Dendritic cell treated with granulocyte-macrophage colony-stimulating factor and Interleukin-4, amounts not matched to agents 40 ng/mL and 50 ng/mL, for 4 days (primary cell): ENCODE results near the gene ANKRD11.

Experiments
- H3K27ac Mint-ChIP-seq: one replicate; pipeline ENCODE4 v1.8.0; 2022; ENCODE audit warnings: mild to moderate bottlenecking, mixed read lengths
- H3K27me3 Mint-ChIP-seq: one replicate; pipeline ENCODE4 v1.8.0; 2022; ENCODE audit warnings: mild to moderate bottlenecking, mixed read lengths
- H3K36me3 Mint-ChIP-seq: one replicate; pipeline ENCODE4 v1.8.0; 2022; ENCODE audit warnings: low read depth, mixed read lengths
- H3K4me1 Mint-ChIP-seq: one replicate; pipeline ENCODE4 v1.8.0; 2022; ENCODE audit warnings: low read depth, mixed read lengths
- H3K4me3 Mint-ChIP-seq: one replicate; pipeline ENCODE4 v1.8.0; 2022; ENCODE audit warnings: mild to moderate bottlenecking, moderate library complexity, mixed read lengths
- H3K9me3 Mint-ChIP-seq: one replicate; pipeline ENCODE4 v1.8.0; 2022; ENCODE audit warnings: mixed read lengths
- intact Hi-C: fragments of 100-400 bp; cut with micrococcal nuclease; formaldehyde crosslinking; loops from one replicate; pipeline ENCODE4 v1.15.0; 2022

ANKRD11 gene

DNA sequence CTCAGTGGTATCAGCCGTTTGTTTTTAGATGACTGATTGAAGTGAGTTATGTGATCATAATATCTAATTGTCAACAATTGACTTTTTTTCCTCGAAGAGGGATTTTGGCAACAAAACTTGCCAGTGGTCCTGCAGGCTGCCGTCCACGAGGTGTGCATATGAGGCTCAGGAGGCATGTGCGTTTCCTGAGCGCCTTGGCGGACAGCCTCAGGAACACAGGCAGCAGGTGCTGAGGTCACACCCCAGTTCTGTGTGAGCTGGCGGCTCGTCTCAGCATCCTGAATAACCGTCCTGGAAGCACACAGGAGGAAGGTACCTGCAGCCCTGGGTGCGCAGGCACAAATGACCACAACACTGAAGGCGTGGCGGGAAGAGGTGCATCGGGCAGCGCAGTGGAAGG lies 29.5 kb upstream of the ANKRD11 start:
- intact Hi-C loops = no loop called here
- Mint-ChIP-seq H3K4me3 (no peak overlapping the region), H3K36me3 (peaks cover 97% of the 10 kb centered on the region), H3K4me1 (no peaks in the 10 kb centered on the region), H3K9me3 (no peaks in the 10 kb centered on the region), H3K27ac (no peak overlapping the region), H3K27me3 (no peaks in the 10 kb centered on the region)

DNA sequence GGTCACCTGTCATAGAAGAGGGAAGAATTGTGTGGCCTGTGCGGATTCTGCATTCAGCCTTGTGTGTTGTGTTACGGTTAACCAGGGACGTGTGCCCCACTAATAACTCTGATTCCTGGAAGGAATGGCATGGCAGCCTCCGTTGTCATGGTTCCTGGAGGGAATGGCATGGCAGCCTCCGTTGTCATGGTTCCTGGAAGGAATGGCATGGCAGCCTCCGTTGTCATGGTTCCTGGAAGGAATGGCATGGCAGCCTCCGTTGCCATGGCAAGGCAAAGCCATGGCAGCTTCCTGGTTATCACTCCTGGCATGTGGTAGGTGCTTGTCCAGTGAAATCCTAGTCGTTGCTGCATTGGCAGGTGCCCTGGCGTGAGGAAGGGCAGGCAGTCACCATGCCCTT lies 26.8 kb upstream of the ANKRD11 start:
- intact Hi-C loops = no loop called here
- H3K36me3 Mint-ChIP-seq = peaks cover 95% of the 10 kb centered on the region
- H3K9me3 Mint-ChIP-seq = no peaks in the 10 kb centered on the region
- no peaks in the 10 kb centered on the region for H3K4me1 Mint-ChIP-seq
- no peaks in the 10 kb centered on the region for H3K27me3 Mint-ChIP-seq
- H3K27ac Mint-ChIP-seq = no peak overlapping the region
- H3K4me3 Mint-ChIP-seq = no peak overlapping the region

DNA sequence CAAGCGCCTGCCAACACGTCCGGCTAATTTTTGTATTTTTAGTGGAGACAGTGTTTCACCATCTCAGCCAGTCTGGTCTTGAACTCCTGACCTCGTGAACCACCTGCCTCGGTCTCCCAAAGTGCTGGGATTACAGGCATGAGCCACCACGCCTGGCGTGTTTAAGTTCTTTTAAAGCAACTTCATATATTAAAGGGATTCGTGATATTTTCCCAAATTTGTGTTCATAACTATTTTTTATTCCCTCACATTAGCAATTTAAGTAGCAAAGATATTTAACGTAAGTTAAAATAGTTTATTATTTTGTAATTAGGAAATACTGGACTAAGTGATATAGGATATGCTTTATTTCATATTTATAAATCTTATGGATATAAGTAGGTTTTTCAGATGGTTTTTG lies 22.1 kb upstream of the ANKRD11 start:
- Mint-ChIP-seq H3K27ac (no peak overlapping the region), H3K9me3 (no peaks in the 10 kb centered on the region), H3K4me3 (no peak overlapping the region), H3K27me3 (no peaks in the 10 kb centered on the region), H3K36me3 (peaks cover 68% of the 10 kb centered on the region), H3K4me1 (peaks cover 16% of the 10 kb centered on the region)
- intact Hi-C loops = no loop called here

DNA sequence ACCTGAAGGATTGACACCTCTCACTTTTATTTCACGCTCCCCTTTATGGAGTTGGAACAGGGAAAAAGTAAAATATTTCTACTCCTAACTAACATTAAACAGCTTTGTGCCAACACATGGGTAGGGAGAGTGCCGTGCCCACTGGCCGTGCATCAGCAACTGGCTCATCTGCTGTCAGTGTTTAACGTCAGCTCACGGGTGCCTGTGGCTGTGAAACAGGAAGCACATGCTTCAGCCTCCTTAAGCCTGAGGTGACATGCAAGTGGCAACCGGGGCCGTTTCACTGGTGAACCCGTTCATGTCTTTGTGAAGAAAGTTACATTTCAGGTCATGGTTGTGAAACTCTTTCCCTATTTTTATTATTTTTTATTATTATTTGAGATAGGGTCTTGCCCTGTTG lies 21.0 kb upstream of the ANKRD11 start:
- no peak overlapping the region for H3K27ac Mint-ChIP-seq
- H3K9me3 Mint-ChIP-seq = no peaks in the 10 kb centered on the region
- no peaks in the 10 kb centered on the region for H3K27me3 Mint-ChIP-seq
- no peak overlapping the region for H3K4me3 Mint-ChIP-seq
- H3K4me1 Mint-ChIP-seq = peaks cover 26% of the 10 kb centered on the region
- intact Hi-C loops = no loop called here
- H3K36me3 Mint-ChIP-seq = peaks cover 57% of the 10 kb centered on the region

DNA sequence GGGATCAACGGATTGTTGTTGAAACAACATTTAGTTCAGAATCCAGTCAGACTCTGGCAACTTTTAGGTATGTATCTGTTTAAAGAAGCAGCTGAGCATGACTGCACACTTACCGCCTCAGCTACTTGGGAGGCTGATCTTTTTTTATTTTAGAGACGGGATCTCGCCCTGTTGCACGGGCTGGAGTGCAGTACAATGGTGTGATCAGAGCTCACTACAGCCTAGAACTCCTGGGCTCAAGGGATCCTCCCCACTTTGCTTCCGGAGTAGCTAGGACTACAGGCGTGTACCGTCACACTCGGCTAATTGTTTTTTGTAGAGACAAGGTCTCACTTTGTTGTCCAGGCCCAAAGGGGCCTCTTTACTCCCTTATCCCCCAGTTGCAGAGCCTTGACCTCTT lies 20.2 kb upstream of the ANKRD11 start:
- Mint-ChIP-seq H3K4me3 (no peak overlapping the region), H3K27me3 (no peaks in the 10 kb centered on the region), H3K36me3 (peaks cover 50% of the 10 kb centered on the region), H3K4me1 (peaks cover 35% of the 10 kb centered on the region), H3K27ac (no peak overlapping the region), H3K9me3 (no peaks in the 10 kb centered on the region)
- intact Hi-C loops = no loop called here

DNA sequence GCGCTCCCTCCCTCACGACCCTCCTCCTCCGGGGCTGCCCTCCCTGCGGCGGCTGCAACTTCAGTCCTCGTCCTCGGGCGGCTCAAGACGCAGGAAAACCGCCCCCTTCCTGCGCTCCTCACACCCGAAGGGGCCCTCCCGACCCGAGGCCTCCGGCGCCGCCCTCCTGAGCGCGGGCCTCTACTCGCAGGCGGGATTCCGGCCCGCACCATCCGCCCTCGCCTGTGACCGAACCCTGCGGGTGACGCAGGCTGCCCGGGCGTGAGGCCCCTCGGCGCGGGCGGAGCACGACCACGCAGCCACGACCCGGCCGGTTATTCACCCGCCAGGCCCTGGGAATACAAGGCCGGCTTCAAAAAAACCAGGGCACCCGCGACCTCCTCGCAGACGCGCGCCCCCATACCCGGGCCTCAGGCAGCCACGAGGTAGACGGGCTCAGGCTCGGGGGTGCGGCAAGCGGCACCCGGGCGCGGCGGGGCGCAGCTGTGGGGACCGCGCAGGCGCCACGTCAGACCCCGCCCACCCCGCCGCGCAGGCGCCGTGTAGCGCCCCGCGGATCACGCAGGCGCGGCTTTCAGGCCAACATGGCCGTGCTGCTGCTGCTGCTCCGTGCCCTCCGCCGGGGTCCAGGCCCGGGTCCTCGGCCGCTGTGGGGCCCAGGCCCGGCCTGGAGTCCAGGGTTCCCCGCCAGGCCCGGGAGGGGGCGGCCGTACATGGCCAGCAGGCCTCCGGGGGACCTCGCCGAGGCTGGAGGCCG lies 17.7 kb upstream of the ANKRD11 start, which contains the start of gene SPG7:
TSS of gene SPG7 (plus strand) at position 570 of the 757 bp plus-strand sequence. CDS start at position 585, 15 bp downstream.
- H3K9me3 Mint-ChIP-seq = no peaks in the 10 kb centered on the region
- peaks cover 27% of the 10 kb centered on the region for H3K36me3 Mint-ChIP-seq
- H3K4me1 Mint-ChIP-seq = peaks cover 46% of the 10 kb centered on the region
- intact Hi-C loops = loop anchor here (5.0 kb wide), 3 partner anchors 36 to 391 kb away; no protein-coding TSS in a partner anchor
- peak within 1 kb of the TSS; percentile 85 for H3K27ac Mint-ChIP-seq
- no peaks in the 10 kb centered on the region for H3K27me3 Mint-ChIP-seq
- peak within 1 kb of the TSS; percentile 78 for H3K4me3 Mint-ChIP-seq

DNA sequence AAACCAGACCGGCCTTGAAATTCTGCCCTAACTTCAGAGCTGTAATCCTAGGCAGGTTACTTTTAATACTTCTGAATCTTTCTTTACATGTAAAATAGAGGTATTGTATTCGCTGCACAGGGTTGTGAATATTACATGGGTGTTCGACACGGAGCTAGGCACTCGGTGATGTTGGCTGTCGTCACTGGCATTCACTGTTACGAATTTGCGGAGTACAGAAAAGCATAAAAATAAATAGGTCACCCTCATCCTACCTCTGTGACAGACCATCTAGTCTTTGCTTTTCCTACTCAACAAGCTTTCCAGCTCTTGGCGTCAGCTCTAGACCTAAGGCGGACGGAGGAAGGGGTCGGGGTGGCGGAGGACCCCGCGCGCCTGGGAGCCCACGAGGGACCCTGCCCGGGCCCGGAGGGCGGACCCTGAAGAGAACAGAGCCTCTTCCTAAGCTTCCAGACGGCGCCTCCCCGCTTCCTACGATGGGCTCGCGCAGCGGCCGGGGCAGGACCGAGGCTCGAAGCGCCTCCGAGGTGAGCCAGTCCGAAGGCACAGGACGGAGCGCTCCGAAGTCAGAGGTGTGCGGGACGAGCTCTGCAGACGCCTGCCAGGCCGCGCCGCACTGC lies 17.0 kb upstream of the ANKRD11 start:
- peak overlapping the region; percentile 85 for H3K27ac Mint-ChIP-seq
- intact Hi-C loops = loop anchor here (5.0 kb wide), 3 partner anchors 35 to 390 kb away; no protein-coding TSS in a partner anchor
- peak overlapping the region; percentile 78 for H3K4me3 Mint-ChIP-seq
- no peaks in the 10 kb centered on the region for H3K27me3 Mint-ChIP-seq
- H3K9me3 Mint-ChIP-seq = no peaks in the 10 kb centered on the region
- H3K36me3 Mint-ChIP-seq = peaks cover 22% of the 10 kb centered on the region
- peaks cover 46% of the 10 kb centered on the region for H3K4me1 Mint-ChIP-seq

DNA sequence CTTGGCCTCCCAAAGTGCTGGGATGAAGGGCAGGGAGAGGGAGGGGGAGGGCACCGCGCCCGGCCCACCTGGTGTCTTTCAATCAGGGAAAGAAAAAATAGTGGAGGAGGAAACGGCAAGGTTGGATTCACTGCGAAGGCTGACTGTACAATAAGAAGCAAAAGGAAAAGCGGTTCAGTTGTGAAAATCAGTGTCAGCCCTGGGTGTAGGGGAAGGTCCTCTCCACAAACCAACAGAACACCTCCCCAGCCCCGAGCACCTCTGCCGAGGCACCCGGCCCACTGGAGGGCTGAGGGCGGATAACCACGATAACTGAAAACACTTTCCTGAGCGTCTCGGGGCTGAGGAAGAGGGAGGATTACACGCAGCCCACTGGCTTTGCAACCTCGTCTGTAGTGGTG lies 16.4 kb upstream of the ANKRD11 start:
- intact Hi-C loops = loop anchor here (5.0 kb wide), 3 partner anchors 34 to 389 kb away; no protein-coding TSS in a partner anchor
- H3K9me3 Mint-ChIP-seq = no peaks in the 10 kb centered on the region
- peaks cover 17% of the 10 kb centered on the region for H3K36me3 Mint-ChIP-seq
- H3K4me1 Mint-ChIP-seq = peaks cover 46% of the 10 kb centered on the region
- no peaks in the 10 kb centered on the region for H3K27me3 Mint-ChIP-seq
- H3K27ac Mint-ChIP-seq = peak overlapping the region; percentile 85
- H3K4me3 Mint-ChIP-seq = peak overlapping the region; percentile 78

DNA sequence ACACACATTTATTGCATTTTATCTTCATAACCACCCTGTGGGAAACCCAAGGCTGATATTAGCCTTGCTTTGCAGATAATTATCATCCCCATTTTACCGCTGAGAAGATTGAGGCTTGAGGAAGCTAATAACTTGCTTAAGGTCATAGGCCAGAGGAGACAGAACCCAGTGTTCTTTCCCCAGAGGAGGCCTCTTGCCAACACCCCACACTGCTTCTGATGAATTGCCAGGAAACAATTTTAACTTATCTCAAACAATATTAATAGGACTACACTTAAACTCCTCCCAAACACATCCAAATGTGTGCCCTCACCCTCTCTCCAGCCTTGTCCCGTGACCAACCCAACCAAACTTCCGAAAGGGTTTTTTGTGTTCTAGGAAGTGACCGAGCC lies 15.7 kb upstream of the ANKRD11 start:
- H3K4me1 Mint-ChIP-seq = peaks cover 42% of the 10 kb centered on the region

DNA sequence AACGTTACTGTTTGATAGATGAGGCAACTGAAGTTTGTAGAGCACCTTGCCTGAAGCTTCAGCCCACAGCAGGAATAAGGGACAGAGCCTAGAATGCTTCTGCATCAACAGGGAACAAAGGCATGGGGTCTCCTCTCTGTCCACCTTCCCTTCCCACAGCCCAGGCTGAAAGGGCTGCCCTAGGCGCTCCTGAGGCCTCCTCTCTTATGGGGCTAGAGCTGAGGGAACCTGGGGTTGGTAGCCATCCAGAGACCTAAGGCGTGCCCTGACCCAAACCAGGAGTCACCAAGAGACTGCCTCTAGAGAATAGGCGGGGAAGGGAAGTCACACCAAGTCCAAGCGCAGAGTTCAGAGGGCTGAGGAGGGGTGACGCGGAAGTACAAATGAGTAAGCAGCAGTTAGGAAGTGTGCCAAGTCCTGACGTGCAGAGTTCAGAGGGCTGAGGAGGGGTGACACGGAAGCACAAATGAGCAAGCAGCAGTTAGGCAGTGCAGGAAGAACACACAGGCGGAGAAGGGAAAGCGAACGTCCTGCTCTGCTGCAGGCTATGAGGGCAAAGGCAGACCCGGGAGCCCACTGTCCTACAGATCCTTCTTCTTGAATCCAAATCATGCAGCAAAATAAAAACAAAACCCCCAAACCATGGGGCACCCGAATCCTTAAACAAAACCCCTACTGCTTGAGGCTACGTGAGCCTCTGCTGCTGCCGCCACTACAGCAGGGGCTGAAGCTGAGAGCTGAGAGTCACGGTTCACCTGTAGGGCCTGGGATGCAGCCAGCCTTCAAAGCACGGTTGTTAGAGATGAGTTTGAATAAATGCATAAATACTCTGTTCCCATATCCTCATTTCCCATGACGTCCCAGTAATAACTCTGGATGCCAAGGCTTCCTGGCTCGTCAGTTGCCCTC lies 15.1 kb upstream of the ANKRD11 start:
- H3K4me1 Mint-ChIP-seq = peaks cover 41% of the 10 kb centered on the region
- H3K27ac Mint-ChIP-seq = peak overlapping the region; percentile 85
- peaks cover 3% of the 10 kb centered on the region for H3K36me3 Mint-ChIP-seq
- intact Hi-C loops = loop anchor here (1.0 to 5.0 kb wide), 4 partner anchors 15 to 388 kb away; partner anchors contain the start of gene ANKRD11
- no peaks in the 10 kb centered on the region for H3K9me3 Mint-ChIP-seq
- H3K4me3 Mint-ChIP-seq = peak overlapping the region; percentile 53
- H3K27me3 Mint-ChIP-seq = no peaks in the 10 kb centered on the region

More for the DNA sequence above, 15.7 kb upstream of the ANKRD11 start:
- intact Hi-C loops = loop anchor here (5.0 kb wide), 3 partner anchors 34 to 389 kb away; no protein-coding TSS in a partner anchor
- Mint-ChIP-seq H3K27ac (peak overlapping the region; percentile 85), H3K27me3 (no peaks in the 10 kb centered on the region), H3K9me3 (no peaks in the 10 kb centered on the region), H3K4me3 (peak overlapping the region; percentile 78), H3K36me3 (peaks cover 10% of the 10 kb centered on the region)

DNA sequence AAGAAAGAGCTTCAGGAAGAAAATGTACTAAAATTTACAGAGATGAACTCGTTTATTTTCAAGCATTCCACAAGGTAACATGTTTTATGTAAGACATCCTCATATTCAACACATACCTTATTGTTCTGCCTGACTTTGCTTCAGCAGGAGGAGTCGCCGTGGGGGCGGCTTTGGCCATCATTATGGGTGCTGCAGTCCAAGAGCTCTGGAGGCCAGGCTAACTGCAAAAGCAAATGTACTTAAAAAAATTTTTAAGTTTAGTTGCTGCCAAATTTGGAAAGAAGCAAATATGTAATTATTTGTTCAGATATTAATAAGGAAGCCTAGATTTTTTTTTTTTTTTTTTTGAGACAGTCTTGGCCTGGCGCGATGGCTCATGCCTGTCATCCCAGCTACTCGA lies 13.7 kb upstream of the ANKRD11 start:
- Mint-ChIP-seq H3K9me3 (no peaks in the 10 kb centered on the region), H3K27ac (peak overlapping the region; percentile 85), H3K4me3 (no peak overlapping the region), H3K4me1 (peaks cover 33% of the 10 kb centered on the region), H3K27me3 (no peaks in the 10 kb centered on the region), H3K36me3 (peaks cover 10% of the 10 kb centered on the region)
- intact Hi-C loops = no loop called here

DNA sequence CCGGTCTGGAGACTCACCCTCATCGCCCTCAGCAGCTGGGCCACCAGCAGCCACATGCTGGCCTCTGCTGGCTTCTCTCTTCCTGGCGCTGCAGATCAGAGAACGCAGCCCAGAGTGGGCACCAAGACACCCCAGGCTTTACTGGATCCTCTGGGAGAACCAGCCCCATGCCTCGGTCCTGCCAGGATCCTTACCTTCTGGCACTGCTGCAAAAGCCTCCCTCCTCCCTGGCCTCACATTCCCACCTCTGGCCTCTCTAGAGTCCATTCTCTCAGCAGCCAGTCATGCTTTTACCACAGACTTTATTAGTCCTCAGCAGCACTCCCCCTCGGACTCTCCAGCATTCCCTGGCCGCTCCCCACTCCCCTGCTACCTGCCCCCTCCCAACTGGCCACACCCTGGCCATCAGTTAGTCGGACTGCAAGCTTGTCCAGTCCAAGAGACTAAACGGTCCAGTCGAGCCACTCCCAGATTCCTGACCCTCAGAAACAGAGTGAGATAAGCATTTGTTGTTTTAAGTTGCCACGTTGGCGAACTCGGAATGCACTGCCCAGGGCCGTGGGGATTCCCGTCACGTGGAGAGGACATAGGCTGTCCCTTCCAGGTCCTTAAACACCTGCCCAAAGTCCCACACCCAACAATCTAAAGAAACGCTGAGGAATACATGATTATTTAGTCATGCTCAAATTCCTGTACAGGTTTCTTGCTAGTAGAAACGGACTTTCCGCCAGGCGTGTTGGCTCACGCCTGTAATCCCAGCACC lies 11.9 kb upstream of the ANKRD11 start:
- Mint-ChIP-seq H3K9me3 (no peaks in the 10 kb centered on the region), H3K27me3 (no peaks in the 10 kb centered on the region), H3K4me1 (peaks cover 28% of the 10 kb centered on the region), H3K27ac (peak overlapping the region; percentile 49), H3K36me3 (peaks cover 23% of the 10 kb centered on the region), H3K4me3 (no peak overlapping the region)
- intact Hi-C loops = no loop called here

DNA sequence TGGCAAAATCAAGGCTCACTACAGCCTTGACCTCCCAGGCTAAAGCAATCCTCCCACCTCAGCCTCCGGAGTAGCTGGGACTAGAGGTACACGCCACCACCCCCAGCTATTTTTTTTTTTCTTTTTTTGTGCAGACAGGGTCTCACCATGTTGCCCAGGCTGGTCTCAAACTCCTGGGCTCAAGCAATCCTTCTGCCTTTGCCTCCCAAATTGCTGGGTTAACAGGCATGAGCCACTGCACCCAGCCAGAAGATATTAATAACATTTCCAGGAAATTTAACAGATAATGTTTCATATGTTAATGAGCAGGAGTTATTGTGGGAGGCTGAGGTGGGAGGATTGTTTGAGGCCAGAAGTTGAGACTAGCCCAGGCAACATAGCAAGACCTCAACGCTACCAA lies 9.4 kb upstream of the ANKRD11 start:
- Mint-ChIP-seq H3K9me3 (no peaks in the 10 kb centered on the region), H3K27ac (no peak overlapping the region), H3K4me3 (no peak overlapping the region), H3K4me1 (peaks cover 10% of the 10 kb centered on the region), H3K27me3 (no peaks in the 10 kb centered on the region), H3K36me3 (peaks cover 29% of the 10 kb centered on the region)
- intact Hi-C loops = loop anchor here (10.0 kb wide), 1 partner anchor 65 kb away; the partner anchor contains the start of gene RPL13
